Stimulated activated CD8-positive, alpha-beta memory T cell treated with anti-CD3 and anti-CD28 coated beads, Interleukin-4, amount 100 ng/mL, for 4 hours (primary cell): ENCODE results near the gene NFKBIL1.

ENCODE experiments used
- DNase-seq, 2 donors: peaks; one replicate each; pipeline ENCODE4 v3.0.0-alpha.2; 2020; ENCODE audit warnings: low read depth in 2 of 2, low spot score in 1 of 2

Gene NFKBIL1

DNA sequence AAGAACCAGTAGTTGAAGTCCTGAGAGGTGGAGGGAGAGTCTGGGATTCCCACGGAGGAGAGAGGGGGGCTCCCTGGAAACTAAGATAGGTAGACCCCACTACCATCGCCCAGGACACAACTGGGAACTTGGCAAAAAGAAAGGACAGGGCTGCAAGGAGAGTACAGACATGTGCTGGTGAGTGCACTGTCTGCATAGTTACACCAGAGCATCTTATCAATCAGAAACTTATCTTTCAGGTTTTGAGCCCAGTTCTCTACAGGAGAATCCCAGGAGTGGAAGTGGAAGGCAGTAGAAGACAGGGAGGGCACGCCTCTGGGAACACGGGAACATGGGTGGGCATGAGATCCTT lies 12.2 kb downstream of the NFKBIL1 start:
- DNase-seq = no peak

DNA sequence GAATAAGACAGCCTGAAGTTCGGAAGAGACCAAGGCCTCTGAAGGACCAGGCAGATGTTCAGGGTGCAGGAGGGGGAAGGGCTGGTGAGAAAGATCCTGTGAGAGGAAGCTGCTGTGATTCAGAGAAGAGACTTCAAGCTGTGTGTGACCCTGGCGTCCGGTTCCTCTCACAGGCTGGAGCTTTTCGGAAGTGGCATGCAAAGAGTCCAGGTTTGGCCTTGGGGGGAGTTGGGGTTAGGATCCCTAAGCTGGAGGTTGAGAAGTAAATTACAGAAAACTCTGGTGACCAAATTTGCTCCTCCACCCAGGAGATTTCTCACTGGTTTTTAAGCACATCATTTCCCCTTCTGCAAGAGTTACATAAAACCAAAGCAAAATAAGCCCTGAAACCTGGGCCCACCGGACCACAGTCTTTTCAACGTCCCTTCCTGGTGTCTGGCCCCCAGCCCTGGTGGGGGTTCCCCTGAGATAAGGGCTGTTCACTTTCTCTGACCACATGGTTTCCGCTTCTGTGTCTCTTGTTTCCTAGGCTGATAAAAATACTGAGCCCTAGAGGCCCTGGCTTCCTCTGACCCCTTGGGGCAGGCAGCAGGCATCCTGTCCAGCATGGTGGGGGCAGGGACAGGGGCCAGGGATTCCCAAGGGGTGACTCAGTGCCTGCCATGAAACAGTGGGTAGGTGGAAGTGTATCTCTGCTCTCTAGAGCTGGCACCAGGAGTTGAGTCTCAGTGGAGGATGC lies 12.7 kb downstream of the NFKBIL1 start:
- DNase-seq = no peak

DNA sequence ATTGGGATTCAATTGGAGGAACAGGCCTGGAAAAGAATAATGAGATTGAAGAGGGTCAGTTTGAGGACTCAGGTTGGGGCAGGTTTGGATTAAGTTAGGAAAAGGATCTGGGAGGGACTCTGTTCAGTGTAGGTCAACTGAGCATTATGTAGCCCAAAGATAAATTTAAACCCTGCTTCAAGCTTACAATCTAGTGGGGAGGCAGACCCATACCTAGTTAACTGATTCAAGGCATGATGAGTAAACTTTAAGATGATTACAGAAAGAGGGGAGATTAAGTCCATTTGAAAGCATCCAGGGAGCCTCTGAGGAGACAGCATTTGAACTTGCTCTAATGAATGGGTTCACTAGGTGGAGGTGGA lies 13.3 kb downstream of the NFKBIL1 start:
- DNase-seq = no peak

DNA sequence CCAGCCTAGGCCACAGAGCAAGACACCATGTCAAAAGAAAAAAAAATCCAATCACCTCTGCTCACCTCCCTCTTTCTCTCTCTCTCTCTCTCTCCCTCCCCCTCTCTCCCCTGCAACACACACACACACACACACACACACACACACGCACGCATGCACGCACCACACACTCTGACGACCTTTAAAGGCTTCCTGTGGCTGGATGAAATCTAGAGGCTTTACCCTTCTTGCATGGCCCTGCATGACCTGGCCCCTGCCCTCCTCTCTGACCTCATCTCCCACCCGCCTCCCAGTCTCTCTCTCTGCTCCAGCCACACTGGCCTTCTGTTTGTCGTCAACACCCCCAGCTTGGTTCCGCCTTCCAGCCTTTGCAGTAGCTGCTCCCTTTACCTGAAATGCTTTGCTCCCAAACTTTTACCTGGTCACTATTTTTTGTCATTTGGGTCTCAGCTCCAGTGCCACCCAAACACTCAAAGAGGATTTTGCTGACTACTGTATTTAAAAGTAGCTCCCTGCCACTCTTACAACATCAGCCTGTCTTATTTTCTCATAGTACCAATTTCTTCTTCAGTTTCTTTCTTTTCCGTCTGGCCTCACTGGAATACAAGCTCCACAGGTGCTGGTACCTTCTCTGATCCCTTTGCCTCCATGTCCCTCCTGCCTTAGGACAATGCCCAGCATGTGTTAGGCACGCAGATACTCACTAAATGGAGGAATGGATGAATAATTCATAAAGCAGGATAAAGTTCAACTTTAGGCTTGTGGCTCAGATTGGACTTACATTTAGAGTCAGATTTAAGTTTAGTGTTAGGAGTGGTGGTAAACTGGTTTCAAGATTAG lies 20.3 kb downstream of the NFKBIL1 start:
- no peak for DNase-seq

DNA sequence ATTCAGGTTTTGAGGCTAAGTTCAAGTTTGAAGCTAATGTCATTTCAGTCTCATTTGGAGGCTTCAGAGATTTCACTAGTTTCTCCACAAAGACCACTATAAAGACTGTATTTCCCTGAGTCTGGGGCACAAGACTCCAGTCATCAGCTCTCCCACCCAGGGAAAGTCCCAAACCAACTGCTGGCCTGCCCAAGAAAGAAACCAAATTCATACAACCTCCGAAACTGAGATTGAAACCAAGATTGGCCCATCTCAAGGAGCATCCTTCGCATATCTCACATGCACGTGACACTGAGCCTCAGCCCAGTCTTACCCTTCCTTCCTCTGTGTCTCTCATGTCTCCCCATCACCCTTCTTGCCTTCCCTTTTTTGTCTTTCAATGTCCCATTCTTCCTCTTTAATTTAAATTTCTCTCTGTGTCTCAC lies 21.1 kb downstream of the NFKBIL1 start:
- DNase-seq = peak in 1 of 2 donors; percentile 55

DNA sequence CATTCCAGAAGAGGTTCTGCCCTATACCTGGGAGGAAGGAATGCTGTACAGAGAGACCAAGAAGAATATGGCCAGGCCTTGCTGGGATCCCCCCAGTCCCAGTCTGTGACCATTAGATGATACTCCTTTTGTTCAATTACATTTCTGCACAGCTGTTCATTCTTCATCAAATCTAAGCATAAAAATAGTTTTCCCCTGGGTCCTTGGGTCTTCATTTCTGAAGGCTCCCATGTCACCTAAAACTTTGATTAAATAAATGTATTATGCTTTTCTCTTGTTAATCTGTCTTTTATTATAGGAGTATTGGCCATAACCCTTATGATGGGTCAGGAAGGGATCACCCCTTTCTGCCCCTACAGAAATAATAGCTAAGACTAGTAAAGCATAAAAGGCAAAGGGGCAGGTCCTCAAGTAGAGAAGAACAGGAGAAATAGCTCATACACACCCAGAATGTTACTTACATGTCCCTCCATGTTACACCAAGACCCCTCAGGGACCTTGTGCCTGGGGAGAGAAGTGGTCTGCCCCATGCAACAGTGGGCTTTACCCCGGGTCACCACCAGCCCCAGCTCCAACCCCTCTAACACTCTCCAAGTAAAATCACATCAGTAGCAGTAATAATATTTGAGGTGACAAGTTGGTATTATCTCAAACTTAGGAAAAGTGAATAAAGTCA lies 22.6 kb downstream of the NFKBIL1 start:
- DNase-seq = no peak

DNA sequence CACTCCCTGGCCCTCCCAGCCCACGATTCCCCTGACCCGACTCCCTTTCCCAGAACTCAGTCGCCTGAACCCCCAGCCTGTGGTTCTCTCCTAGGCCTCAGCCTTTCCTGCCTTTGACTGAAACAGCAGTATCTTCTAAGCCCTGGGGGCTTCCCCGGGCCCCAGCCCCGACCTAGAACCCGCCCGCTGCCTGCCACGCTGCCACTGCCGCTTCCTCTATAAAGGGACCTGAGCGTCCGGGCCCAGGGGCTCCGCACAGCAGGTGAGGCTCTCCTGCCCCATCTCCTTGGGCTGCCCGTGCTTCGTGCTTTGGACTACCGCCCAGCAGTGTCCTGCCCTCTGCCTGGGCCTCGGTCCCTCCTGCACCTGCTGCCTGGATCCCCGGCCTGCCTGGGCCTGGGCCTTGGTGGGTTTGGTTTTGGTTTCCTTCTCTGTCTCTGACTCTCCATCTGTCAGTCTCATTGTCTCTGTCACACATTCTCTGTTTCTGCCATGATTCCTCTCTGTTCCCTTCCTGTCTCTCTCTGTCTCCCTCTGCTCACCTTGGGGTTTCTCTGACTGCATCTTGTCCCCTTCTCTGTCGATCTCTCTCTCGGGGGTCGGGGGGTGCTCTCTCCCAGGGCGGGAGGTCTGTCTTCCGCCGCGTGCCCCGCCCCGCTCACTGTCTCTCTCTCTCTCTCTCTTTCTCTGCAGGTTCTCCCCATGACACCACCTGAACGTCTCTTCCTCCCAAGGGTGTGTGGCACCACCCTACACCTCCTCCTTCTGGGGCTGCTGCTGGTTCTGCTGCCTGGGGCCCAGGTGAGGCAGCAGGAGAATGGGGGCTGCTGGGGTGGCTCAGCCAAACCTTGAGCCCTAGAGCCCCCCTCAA lies 24.9 kb downstream of the NFKBIL1 start, which contains the start of gene LTA:
Gene LTA (plus strand): TSS at position 249 of the 871 bp plus-strand sequence. CDS start 454 bp downstream, at position 703.
- peak in 1 of 2 donors; percentile 60 for DNase-seq

DNA sequence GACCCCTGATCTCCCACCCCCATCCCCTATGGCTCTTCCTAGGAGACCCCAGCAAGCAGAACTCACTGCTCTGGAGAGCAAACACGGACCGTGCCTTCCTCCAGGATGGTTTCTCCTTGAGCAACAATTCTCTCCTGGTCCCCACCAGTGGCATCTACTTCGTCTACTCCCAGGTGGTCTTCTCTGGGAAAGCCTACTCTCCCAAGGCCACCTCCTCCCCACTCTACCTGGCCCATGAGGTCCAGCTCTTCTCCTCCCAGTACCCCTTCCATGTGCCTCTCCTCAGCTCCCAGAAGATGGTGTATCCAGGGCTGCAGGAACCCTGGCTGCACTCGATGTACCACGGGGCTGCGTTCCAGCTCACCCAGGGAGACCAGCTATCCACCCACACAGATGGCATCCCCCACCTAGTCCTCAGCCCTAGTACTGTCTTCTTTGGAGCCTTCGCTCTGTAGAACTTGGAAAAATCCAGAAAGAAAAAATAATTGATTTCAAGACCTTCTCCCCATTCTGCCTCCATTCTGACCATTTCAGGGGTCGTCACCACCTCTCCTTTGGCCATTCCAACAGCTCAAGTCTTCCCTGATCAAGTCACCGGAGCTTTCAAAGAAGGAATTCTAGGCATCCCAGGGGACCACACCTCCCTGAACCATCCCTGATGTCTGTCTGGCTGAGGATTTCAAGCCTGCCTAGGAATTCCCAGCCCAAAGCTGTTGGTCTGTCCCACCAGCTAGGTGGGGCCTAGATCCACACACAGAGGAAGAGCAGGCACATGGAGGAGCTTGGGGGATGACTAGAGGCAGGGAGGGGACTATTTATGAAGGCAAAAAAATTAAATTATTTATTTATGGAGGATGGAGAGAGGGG lies 26.1 kb downstream of the NFKBIL1 start:
- no peak for DNase-seq

DNA sequence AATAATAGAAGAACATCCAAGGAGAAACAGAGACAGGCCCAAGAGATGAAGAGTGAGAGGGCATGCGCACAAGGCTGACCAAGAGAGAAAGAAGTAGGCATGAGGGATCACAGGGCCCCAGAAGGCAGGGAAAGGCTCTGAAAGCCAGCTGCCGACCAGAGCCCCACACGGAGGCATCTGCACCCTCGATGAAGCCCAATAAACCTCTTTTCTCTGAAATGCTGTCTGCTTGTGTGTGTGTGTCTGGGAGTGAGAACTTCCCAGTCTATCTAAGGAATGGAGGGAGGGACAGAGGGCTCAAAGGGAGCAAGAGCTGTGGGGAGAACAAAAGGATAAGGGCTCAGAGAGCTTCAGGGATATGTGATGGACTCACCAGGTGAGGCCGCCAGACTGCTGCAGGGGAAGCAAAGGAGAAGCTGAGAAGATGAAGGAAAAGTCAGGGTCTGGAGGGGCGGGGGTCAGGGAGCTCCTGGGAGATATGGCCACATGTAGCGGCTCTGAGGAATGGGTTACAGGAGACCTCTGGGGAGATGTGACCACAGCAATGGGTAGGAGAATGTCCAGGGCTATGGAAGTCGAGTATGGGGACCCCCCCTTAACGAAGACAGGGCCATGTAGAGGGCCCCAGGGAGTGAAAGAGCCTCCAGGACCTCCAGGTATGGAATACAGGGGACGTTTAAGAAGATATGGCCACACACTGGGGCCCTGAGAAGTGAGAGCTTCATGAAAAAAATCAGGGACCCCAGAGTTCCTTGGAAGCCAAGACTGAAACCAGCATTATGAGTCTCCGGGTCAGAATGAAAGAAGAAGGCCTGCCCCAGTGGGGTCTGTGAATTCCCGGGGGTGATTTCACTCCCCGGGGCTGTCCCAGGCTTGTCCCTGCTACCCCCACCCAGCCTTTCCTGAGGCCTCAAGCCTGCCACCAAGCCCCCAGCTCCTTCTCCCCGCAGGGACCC lies 27.0 kb downstream of the NFKBIL1 start:
- DNase-seq = no peak

DNA sequence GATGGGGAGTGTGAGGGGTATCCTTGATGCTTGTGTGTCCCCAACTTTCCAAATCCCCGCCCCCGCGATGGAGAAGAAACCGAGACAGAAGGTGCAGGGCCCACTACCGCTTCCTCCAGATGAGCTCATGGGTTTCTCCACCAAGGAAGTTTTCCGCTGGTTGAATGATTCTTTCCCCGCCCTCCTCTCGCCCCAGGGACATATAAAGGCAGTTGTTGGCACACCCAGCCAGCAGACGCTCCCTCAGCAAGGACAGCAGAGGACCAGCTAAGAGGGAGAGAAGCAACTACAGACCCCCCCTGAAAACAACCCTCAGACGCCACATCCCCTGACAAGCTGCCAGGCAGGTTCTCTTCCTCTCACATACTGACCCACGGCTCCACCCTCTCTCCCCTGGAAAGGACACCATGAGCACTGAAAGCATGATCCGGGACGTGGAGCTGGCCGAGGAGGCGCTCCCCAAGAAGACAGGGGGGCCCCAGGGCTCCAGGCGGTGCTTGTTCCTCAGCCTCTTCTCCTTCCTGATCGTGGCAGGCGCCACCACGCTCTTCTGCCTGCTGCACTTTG lies 28.0 kb downstream of the NFKBIL1 start, which contains the start of gene TNF:
Gene TNF (plus strand): TSS at position 231 of the 567 bp plus-strand sequence. CDS start 177 bp downstream, at position 408.
- DNase-seq = peak; percentile 62 to 64

DNA sequence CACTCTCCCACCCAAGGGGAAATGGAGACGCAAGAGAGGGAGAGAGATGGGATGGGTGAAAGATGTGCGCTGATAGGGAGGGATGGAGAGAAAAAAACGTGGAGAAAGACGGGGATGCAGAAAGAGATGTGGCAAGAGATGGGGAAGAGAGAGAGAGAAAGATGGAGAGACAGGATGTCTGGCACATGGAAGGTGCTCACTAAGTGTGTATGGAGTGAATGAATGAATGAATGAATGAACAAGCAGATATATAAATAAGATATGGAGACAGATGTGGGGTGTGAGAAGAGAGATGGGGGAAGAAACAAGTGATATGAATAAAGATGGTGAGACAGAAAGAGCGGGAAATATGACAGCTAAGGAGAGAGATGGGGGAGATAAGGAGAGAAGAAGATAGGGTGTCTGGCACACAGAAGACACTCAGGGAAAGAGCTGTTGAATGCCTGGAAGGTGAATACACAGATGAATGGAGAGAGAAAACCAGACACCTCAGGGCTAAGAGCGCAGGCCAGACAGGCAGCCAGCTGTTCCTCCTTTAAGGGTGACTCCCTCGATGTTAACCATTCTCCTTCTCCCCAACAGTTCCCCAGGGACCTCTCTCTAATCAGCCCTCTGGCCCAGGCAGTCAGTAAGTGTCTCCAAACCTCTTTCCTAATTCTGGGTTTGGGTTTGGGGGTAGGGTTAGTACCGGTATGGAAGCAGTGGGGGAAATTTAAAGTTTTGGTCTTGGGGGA lies 28.7 kb downstream of the NFKBIL1 start:
- no peak for DNase-seq

DNA sequence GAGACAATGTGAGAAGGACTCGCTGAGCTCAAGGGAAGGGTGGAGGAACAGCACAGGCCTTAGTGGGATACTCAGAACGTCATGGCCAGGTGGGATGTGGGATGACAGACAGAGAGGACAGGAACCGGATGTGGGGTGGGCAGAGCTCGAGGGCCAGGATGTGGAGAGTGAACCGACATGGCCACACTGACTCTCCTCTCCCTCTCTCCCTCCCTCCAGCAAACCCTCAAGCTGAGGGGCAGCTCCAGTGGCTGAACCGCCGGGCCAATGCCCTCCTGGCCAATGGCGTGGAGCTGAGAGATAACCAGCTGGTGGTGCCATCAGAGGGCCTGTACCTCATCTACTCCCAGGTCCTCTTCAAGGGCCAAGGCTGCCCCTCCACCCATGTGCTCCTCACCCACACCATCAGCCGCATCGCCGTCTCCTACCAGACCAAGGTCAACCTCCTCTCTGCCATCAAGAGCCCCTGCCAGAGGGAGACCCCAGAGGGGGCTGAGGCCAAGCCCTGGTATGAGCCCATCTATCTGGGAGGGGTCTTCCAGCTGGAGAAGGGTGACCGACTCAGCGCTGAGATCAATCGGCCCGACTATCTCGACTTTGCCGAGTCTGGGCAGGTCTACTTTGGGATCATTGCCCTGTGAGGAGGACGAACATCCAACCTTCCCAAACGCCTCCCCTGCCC lies 29.6 kb downstream of the NFKBIL1 start:
- DNase-seq = no peak

DNA sequence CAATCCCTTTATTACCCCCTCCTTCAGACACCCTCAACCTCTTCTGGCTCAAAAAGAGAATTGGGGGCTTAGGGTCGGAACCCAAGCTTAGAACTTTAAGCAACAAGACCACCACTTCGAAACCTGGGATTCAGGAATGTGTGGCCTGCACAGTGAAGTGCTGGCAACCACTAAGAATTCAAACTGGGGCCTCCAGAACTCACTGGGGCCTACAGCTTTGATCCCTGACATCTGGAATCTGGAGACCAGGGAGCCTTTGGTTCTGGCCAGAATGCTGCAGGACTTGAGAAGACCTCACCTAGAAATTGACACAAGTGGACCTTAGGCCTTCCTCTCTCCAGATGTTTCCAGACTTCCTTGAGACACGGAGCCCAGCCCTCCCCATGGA lies 30.2 kb downstream of the NFKBIL1 start:
- no peak for DNase-seq

DNA sequence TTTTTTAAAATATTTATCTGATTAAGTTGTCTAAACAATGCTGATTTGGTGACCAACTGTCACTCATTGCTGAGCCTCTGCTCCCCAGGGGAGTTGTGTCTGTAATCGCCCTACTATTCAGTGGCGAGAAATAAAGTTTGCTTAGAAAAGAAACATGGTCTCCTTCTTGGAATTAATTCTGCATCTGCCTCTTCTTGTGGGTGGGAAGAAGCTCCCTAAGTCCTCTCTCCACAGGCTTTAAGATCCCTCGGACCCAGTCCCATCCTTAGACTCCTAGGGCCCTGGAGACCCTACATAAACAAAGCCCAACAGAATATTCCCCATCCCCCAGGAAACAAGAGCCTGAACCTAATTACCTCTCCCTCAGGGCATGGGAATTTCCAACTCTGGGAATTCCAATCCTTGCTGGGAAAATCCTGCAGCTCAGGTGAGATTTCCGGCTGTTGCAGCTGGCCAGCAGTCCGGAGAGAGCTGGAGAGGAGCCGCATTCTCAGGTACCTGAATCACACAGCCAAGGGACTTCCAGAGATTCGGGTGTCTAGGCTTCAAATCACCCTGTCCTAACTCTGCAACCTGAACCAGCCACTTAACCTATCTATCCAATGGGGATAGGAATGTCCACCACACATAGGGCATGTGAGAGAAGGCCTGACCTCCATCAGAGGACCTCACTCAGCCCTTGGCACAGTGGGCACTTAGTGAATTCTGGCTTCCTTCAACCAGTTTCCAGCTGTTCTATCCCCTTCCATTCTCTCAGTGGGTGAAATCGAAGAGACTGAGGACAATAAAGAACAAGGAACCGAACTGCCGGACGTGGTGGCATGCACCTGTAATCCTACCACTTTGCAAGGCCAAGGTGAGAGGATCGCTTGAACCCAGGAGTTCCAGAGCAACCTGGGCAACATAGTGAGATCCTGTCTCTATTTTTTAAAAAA lies 31.0 kb downstream of the NFKBIL1 start:
- no peak for DNase-seq

DNA sequence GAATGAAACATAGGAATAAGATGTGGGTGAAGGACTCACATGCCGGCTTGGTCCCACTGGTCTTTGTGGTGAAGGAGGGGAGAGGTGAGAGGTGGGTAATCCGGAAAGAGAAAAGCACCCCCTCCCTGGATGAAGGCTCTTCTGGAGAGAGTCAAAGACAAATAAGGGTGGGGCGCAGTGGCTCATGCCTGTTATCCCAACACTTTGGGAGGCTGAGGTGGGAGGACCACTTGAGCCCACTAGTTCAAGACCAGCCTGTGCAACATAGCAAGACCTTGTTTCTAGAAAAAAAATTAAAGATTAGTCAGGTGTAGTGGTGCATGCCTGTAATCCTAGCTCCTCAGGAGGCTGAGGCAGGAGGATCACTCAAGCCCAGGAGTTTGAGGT lies 31.7 kb downstream of the NFKBIL1 start:
- no peak for DNase-seq
